ENCODE results near the gene INPP5E.

- no peak for TF ChIP-seq POLR2A (IDR thresholded peaks at IDR 0.05)
- TF ChIP-seq CTCF (IDR thresholded peaks at IDR 0.05): no peak
These were observed 17.7 kb upstream of the INPP5E start for GRCh38 chr9:136457326-136457725.
